Measurements from ENCODE around the gene VPS13A.
"Not testable (repeated sequence)": the region's sequence is repeated elsewhere in the genome, so short reads cannot be mapped to it uniquely, and the experiment has no call there.

The VPS13A gene

DNA sequence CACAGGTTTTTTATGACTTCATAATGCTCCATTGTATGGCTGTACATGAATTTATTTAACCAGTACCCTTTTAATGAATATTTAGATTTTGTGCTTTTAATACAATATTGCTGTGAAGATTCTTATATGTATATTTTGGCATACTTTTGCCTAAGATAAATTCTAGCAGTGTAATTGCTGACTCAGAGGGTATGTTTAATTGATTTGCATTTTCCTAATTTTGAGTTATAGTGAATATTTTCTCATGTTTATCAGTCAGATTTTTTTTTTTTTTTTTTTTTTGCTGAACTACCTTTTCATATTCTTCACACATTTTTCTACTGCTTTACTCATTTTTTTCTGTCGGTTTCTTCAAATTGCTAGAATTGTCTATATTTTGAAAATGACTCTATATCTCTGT, 222.6 kb downstream of the VPS13A start:
- no peaks in the 10 kb centered on the region for H3K9me3 ChIP-seq (ENCODE audit: severe bottlenecking)
- H3K4me3 ChIP-seq (ENCODE audit: low read depth, low read length), result no peak overlapping the region
- H3K27ac ChIP-seq, result no peak overlapping the region
- no peaks in the 10 kb centered on the region for H3K27me3 ChIP-seq (ENCODE audit: insufficient read depth, low read depth, severe bottlenecking)
- TF ChIP-seq, protein P1, sequence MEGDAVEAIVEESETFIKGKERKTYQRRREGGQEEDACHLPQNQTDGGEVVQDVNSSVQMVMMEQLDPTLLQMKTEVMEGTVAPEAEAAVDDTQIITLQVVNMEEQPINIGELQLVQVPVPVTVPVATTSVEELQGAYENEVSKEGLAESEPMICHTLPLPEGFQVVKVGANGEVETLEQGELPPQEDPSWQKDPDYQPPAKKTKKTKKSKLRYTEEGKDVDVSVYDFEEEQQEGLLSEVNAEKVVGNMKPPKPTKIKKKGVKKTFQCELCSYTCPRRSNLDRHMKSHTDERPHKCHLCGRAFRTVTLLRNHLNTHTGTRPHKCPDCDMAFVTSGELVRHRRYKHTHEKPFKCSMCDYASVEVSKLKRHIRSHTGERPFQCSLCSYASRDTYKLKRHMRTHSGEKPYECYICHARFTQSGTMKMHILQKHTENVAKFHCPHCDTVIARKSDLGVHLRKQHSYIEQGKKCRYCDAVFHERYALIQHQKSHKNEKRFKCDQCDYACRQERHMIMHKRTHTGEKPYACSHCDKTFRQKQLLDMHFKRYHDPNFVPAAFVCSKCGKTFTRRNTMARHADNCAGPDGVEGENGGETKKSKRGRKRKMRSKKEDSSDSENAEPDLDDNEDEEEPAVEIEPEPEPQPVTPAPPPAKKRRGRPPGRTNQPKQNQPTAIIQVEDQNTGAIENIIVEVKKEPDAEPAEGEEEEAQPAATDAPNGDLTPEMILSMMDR (IDR thresholded peaks at IDR 0.05; ENCODE audit: low read depth, low read length), result no peak
- DNase-seq, result no peak
- no peaks in the 10 kb centered on the region for H3K36me3 ChIP-seq

DNA sequence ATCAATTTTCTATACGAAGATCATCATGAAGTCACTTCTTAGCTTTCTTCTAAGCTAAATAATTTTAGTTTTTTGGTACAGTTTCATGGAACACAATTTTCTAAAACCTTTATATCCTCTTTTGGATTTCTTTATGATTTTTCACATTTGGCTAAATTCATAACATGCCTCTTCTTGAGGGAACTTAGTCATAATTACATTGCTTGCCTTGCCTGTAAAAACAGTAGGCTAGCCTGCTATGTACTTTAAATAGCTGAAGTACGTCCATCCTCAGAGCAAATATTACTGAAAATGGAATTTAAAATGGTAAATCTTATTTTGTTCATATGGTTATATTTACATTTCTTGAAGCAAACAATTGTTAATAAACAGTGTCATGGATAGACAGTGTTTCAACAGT, 225.0 kb downstream of the VPS13A start:
- Histone ChIP-seq H3K9me3 (ENCODE audit: severe bottlenecking) (no peaks in the 10 kb centered on the region), H3K27me3 (ENCODE audit: insufficient read depth, low read depth, severe bottlenecking) (no peaks in the 10 kb centered on the region), H3K27ac (no peak overlapping the region), H3K36me3 (no peaks in the 10 kb centered on the region; the same call in 1 of the 2 replicates), H3K4me3 (ENCODE audit: low read depth, low read length) (no peak overlapping the region)
- TF ChIP-seq, protein P1 (IDR thresholded peaks at IDR 0.05; ENCODE audit: low read depth, low read length), result no peak
- no peak for DNase-seq

DNA sequence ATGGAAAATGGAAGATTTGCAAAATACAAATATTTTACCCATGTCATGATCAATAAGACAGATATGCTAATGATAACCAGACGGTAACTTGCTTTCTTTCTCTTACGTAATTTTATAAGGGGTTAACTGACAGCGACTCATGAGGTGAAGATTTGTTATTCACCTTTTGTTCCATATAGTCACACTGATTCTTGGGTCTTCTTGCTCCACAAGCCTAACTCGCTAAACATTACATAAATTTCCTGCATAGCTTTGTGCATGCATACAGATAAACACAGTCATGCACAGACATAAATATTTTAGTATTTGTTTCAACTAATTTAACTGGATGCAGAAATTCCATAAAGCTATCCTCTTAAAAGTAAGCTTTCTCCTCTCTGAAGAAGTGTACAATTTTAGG, 225.9 kb downstream of the VPS13A start:
- TF ChIP-seq, protein P1 (IDR thresholded peaks at IDR 0.05; ENCODE audit: low read depth, low read length), result no peak
- H3K36me3 ChIP-seq, result peaks cover 2% of the 10 kb centered on the region; the same call in 1 of the 2 replicates
- no peak overlapping the region for H3K4me3 ChIP-seq (ENCODE audit: low read depth, low read length)
- H3K27me3 ChIP-seq (ENCODE audit: insufficient read depth, low read depth, severe bottlenecking), result no peaks in the 10 kb centered on the region
- no peak overlapping the region for H3K27ac ChIP-seq
- no peak for DNase-seq
- peaks cover 2% of the 10 kb centered on the region for H3K9me3 ChIP-seq (ENCODE audit: severe bottlenecking)

DNA sequence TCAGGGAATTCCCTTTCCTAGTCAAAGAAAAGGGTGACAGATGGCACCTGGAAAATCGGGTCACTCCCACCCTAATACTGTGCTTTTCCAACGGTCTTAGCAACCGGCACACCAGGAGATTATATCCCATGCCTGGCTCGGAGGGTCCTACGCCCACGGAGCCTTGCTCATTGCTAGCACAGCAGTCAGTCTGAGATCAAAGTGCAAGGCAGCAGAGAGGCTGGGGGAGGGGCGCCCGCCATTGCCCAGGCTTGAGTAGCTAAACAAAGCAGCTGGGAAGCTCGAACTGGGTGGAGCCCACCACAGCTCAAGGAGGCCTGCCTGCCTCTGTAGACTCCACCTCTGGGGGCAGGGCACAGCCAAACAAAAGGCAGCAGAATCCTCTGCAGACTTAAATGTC, 231.2 kb downstream of the VPS13A start:
- not testable (repeated sequence) for DNase-seq; H3K9me3 ChIP-seq (ENCODE audit: severe bottlenecking); H3K36me3 ChIP-seq; H3K27ac ChIP-seq; H3K4me3 ChIP-seq (ENCODE audit: low read depth, low read length); H3K27me3 ChIP-seq (ENCODE audit: insufficient read depth, low read depth, severe bottlenecking)

DNA sequence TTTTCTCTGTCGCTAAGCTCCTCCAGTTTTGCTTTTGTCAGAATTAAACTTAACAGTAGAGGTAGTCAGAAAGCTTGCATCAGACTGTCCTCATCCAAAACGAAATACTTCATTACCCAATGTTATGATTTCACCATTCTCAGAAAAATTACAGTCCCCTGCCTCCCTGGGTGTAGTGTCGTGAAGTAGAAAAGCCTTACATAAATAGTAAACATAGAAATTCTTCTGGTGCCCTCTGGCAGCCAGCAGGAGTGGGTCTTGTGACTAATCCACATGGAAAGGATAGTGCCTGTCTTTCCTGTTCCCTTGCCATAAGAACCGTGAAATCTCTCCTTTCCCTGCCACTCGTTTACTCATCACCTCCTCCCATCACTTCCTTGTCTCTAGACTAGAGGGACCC, 240.2 kb downstream of the VPS13A start:
- DNase-seq, result no peak
- Histone ChIP-seq H3K27ac (no peak overlapping the region), H3K36me3 (no peaks in the 10 kb centered on the region), H3K9me3 (ENCODE audit: severe bottlenecking) (no peaks in the 10 kb centered on the region), H3K4me3 (ENCODE audit: low read depth, low read length) (no peak overlapping the region), H3K27me3 (ENCODE audit: insufficient read depth, low read depth, severe bottlenecking) (no peaks in the 10 kb centered on the region)
- TF ChIP-seq, protein P1 (IDR thresholded peaks at IDR 0.05; ENCODE audit: low read depth, low read length), result no peak

DNA sequence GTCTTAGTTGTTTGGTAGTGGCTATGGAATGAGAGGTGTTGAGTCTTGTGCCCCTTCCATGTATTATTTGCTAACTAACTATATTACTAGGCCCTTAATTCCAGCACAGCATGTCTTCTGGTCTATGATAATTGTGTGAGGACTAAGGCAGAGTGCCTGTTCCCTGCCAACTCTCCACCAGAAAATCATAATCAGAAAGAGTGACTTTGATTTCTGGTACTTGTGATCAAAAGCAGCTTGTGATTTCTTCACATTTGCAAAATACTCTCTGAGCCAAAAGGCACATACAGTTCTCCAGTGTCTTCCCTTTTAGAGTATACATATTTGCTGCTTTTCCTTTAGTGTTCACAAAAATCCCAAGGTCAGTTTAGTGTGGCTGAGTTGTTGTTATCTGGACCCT, 240.9 kb downstream of the VPS13A start:
- no peak overlapping the region for H3K4me3 ChIP-seq (ENCODE audit: low read depth, low read length)
- TF ChIP-seq, protein P1 (IDR thresholded peaks at IDR 0.05; ENCODE audit: low read depth, low read length), result no peak
- no peaks in the 10 kb centered on the region for H3K36me3 ChIP-seq
- no peaks in the 10 kb centered on the region for H3K9me3 ChIP-seq (ENCODE audit: severe bottlenecking)
- no peaks in the 10 kb centered on the region for H3K27me3 ChIP-seq (ENCODE audit: insufficient read depth, low read depth, severe bottlenecking)
- no peak for DNase-seq
- H3K27ac ChIP-seq, result no peak overlapping the region
